ENCODE data around the gene COTL1.

The COTL1 gene

DNA sequence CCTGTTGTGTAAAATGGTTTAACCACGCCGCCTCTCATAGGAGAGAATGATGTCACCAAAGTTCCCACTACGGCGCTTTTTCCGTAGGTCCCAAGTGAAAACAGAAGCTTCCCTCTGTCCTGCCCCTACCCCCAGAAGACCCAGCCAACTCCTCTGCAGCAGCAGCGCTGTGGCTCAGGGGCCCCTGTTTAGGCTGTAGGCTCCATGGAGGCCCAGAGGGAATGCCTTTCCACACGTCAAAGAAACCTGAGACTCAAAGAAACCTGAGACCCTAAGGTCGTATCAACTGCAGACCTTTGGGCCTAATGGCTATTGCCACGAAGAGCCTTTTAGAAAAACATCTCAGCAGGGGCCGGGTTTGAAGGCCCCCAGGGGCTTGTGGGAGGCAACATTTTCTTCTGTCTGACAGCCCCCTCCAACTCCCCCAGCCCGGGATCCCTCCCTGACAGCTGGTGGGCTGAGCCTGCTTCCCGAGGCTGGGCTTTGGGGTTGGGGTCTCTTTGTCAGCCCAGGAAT lies 70.3 kb downstream of the COTL1 start:
- DNase-seq = no peak

DNA sequence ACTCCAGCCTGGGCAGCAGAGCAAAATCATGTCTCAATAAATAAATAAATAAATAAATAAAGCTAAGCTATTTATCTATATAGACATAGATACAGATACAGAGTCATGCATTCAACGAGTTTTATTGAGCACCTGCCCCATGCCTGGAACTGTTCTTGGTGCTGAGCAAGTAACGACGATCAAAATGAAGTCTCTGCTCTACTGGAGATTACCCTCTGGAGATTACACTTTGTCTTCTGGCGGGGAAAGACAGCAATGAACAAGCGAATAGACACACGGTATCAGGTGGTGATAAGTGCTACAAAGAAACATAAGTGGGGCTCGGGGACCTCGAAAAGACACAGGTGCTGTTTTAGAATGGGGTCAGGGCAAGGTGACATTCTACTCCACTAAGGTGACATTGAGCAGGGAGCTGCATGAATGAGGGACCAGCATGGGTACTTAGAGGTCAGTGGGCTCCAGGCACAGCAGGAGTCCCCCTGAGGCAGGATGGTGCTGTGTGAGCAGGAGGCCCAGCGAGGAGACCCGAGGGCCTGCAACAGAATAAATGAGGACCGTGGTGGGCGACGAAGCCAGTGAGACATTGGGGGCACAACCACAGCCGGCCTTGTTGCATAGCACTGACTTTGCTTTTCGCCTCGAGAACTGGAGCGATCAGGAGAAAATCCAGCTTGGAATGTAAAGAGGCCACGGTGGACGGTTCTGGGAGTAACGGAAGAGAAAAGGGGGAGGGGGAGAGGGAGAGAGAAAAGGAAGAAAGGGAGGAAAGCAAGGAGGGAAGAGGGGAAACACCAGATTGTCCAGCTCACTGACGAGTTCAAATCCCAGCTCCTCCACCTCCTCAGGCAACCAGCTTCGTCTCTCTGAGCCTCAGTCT lies 71.0 kb downstream of the COTL1 start:
- no peak for DNase-seq

DNA sequence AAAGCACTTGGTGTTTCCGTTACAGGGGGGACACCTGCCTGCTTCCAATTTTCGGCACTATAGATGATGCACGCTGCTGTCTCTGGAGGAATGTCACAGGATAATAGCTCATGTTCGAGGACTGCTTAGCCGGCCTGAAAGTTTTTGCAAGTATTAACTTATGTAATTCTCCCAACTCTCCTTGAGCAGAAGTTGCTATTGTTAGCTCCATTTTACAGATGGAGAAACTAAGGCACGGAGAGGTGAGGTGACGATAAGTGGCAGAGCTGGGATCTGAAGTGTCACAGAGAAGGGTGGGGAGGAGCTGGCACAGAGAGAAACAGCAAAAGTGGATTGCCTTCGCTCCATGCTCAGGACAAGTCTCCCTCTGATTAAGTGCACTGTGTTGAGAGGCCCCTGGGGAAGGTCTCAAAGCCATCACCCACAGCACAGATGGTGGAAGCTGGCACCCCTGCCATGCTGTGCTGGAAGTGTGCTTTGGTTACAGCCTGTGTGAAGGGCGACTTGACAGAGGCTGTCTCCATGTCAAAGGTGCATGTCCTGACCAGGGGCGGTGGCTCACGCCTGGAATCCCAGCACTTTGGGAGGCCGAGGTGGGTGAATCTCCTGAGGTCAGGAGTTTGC lies 72.7 kb downstream of the COTL1 start:
- DNase-seq = peak; percentile 57

DNA sequence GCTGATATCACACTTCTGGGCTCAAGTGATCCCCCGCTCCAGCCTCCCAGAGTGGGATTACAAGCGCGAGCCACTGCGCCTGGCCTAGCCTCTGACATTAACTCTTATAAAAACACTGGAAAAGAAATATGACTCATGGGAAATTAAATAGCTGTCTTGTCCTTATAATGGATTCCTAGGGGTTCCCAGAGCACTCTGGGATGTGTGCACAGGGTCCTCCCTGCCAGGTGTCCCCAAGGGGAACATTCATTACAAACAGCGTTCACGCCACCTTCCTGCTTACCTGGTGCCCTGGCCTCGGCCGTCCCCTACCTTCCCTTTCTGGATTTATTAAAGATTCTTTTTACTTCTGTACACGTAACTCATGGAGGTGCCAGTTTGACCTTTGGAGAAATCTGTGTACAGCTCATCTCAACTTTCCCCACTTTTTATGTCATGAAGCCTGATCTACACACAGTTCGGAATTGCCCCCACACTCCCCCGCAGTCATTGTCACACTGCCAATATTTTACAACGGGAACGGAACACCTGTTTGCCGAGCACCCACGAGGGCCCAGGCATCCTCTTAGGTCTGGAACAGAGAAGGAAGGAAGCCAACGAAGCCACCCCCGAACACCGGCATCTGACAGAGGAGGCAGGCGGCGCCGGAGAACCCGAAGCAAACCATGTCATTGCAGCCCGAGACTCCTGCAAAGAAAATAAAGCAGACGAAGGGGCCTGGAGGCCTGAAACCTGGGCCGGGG lies 73.7 kb downstream of the COTL1 start:
- peak; percentile 59 for DNase-seq

DNA sequence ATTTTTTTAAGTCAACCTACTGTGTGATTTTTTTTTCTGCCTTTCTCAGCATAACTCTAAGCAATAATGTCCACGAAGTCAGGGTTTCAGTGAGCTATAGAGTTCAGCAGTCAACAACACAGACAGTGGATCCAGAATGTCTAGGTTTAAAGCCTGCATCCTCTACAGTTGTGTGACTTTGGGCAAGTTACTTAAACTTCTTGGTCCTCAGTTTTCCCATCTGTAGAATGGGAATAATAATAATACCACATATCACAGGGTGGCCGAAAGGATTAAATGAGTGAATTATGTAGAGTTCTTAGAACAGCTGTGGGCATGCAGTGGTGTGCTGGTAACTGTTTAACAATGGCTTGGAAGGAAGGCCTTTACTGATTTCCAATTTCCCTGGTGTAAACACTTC lies 74.6 kb downstream of the COTL1 start:
- DNase-seq = no peak

DNA sequence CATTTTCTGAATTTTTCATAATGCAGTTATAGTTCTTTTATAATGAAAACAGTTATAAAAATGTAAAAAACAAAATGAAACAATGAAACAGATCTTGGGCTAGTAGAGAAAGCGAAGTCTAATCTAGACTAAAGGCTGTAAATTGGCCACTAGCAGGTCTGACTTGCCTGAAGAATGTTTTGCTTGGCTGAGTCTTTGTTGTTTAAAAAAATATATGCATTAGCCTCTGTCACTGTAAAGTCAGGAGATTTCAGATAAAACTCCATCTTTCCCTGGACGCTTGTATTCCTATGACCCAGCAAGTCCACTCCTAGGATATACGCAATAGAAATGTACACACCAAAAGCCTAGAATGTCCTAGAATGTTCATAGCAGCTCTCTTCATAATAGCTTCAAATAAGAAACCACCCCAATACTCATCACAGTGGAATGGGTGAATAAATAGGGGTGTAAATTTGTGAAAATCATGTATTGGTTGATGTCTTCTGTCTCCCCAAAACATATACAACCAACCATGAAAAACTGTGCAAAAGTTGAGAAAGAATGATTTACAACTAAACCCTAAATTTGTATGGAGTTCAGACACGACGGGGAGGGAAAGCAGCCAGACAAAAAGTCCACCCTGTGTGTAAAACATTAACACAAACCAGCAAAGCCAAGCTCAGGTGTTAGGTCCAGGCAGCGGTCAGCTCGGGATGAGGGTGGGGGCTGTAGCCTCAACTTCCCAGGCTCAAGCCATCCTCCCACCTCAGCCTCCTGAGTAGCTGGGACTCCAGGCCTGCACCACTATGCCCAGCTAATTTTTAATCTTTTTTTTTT lies 75.7 kb downstream of the COTL1 start:
- no peak for DNase-seq

DNA sequence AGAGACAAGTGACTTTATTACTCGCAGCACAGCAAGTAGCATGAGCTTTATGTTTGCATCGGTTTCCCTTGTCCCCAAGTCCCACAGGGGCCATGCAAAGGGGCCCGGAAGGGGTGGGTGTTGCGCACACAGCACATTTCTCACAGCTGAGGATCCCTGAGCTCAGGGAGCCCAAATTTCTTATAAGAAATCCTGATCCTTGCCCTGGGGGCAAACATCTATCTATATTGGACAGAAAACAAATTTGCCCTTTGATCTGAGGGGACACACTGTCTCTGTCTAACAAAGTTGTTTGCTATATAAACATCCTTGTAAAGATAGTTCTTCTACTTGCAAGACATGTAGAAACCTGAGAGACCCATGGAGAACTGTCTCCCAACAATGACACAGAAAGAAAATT lies 77.7 kb downstream of the COTL1 start:
- no peak for DNase-seq

DNA sequence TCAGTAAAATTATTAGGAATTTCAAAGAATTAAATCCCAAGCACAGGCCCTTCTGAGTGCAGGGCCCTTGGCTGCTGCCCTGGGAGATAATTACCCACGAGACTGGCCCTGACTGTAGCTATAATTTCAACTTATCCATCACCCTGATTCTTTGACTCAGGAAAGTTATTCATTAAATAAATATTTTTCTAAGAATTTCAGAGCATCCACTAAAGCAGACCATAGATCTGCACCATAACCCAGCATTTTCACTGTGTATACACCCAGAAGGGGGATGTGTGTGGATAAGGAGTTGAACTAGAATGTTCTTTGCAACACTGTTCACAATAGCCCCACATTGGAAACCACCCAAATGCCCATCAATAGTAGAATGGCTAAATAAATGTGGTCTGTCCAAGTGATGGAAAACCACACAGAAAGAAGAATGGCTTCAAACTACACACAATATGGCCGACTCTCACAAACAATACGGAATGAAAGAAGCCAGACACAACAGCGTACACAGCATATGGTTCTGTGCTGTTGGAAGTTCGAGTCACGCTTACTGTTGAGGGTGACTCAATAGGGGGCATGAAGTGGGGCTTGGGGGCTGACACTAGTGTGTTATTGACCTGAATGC lies 79.5 kb downstream of the COTL1 start:
- DNase-seq = no peak

DNA sequence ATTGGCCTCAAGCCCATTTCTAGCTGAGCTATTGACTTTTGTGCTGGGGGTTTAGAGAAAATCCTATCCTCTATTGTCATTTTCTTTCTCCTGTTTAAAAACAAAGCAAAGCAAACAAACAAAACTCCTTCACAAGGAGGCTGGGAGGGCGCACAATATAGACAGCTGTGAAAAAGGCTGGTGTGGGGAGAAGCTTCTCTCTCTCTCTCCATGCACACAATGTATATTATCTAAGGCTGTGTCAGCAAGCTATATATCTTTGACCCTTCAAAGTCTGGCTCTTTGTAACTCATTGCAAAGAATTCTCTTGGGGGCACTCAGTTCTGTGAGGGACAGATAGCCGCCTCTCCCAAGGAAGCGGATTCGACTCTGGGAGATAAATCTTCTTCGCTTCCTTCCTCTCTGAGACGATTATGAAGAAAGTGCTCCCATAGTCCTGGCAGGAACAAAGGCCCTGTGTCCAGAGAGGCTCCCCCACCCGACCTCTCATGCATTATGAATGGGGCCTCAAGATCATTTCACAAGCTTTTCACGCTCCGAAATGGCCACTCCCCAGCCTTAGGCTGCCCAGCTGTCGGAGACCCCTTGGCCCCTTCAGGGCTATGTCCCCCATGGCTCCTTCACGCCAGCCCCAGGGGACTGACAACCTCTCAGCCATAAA lies 80.3 kb downstream of the COTL1 start:
- no peak for DNase-seq

DNA sequence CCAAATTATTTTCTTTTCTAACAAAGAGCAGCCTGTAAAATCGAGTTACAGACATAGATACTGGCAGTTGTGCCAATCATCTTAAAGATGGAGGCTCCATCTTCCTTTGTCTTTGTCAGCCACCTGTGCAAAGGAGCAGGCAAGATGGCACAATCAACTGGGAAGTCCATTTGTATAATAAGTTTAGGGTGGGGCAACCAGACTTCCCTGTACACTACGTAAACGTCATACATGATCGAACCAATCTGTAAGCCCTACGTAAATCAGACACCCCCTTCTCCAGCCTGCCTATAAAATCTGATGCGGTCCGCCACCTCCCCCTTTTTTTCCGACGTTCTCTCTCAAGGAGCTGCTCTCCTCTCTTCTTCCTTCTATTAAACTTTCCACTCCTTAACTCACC lies 82.0 kb downstream of the COTL1 start:
- DNase-seq = no peak

DNA sequence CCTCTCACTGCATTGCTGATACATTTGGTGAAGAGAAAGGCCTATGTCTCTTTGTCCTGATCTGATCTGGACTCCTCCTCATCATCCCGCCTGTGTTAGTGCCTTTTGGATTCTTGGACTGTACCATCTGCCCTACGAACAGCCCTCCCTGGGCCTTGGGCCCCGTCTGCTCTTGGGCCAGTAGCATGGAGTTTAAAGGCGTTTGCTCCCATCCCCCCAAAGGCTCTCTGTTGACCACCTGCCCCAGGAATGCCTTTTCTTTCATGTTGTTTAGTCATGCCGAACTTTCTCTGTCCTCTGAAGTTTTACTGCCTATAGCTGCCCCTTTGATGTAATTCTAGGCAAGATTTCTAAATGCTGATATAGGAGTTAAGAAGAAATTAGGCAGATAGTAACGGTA lies 82.5 kb downstream of the COTL1 start:
- DNase-seq = no peak

DNA sequence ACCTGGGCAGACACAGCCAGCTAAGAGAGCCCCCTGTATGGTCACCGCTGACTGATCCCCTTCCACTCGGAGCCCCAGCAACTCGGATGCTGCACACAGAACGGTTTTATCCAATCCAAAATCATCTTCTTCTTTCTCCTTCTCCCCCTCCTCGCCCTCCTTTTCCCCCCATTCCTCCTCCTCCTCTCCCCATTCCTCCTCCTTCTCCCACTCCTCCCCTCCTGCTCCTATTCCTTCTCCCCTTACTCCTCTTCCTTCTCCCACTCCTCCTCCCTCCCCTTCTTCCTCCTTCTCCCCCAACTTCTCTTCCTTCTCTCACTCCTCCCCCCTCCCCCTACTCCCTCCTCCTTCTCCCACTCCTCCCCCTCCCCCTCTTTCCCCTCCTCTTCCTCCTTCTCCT lies 83.1 kb downstream of the COTL1 start:
- DNase-seq = no peak

DNA sequence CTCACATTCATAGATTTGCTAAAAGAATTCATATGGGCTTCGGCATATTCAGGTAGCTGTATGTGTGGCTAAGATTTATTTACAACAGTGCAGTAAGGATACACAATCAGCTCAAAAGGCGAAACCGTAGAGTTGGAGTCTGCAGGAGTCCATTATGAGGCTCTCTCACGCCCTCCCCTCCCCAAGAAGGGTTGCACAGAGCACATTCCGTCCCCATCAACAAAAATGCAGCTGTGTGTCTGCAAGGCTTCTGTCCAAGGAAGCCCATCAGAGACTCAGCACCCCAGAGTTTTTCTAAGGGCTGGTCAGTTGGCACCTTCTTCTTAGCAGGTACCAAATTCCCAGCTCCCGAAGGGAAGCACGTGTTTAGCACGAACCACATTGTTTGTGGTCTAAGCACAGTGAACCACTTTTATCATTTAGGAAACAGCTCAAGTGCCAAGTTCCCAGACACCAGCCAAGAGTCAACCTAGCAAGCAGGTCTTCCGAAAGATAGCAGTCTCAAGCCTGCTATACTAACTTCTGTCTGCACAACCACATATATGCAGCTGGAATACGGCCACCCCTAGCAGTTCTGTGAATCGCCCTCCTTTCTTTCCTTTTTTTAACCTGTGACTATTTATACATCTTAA lies 84.9 kb downstream of the COTL1 start:
- DNase-seq = no peak

DNA sequence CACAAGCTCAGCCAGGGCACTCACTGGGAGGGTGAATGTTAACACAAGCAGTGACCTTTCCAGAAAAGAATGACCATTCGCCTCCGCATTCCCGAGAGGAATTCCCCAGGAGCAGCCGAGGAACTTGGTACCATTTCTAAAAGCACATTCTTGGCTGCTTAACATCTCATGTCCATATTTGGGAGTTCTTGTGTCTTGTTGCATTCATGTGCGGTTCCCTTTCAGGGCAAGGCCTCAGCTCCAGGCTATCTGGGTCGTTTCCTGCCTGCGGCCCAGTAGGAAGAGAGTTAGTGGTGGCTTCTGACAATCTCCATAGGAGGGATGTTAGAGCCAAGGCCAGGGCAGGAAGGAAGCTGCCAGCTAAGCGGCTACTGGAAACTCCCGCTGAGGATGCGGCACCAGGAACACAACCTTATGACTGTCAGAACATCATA lies 85.6 kb downstream of the COTL1 start:
- no peak for DNase-seq

DNA sequence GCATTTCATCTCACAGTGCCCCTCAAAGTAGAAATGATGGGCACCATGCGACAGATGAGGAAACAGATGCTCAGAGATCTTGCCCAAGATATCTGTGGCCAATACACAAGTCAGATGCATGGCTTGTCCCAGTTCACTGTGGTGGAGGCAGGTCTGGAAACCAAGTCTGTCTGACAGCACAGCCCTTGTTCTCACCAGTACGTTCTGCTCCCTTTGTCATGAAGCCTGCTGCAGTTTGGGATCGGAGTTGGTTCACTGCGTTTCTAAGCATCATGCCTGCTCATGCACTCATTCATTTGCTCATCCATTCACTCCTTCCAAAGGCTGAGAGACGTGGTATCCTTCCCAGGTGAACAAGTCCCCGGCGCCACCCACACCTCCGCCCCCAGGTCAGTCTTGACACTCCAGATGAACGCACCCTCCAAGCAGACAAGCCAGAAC lies 86.2 kb downstream of the COTL1 start:
- no peak for DNase-seq

DNA sequence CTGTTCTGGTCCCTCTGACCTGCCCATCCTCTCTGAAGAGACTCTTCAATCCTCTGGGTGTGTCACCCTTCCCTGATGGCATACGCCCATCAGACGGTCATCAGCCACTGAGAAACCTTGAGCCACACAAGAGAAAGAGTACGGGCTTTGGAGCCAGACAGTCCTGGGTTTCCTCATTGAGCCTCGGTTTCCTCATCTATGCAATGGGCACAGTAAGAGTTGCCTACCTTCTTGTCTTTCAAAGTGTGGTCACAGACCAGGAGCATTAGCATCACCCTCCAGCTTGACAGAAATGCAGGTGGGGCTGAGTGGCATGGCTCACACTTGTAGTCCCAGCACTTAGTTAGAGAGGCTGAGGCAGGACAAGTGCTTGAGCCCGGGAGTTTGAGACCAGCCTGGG lies 87.3 kb downstream of the COTL1 start:
- DNase-seq = no peak

DNA sequence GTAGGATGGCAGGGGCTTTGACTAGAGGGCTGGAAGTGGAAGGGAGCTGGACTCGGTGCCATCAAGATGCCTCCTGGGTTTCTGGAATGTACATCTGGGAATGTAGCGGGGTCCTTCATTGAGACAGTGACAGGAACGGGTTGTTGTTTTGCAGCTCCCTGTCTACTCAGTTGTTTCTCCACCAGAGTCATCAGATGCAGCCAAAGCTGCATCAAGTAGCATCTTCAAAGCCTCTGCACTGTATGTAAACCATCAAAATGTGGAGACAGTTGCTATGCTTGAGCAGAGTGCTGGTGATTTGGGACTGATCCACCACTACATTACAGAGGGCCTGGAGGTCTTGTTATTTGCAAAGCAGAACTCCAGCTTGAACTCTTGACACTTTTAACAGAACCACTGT lies 88.3 kb downstream of the COTL1 start:
- no peak for DNase-seq

DNA sequence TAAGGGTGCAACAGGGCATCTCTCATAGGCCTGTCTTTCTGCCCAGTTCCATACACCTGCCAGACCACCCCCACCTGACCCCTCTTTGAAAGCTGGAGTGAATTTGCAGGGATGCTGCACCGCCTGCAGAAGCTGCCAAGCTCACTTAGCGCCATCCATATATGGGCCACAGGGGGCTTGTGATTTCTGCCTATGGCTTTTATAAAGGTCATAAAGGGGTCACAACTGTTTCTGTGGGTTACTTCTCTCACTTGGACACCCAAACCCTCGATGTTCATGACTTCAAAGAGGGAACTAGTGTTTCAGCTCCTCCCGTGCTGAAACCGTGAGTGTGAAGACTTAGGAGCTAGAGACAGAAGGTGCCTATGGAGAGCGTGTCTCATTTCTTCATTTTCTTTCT lies 89.6 kb downstream of the COTL1 start:
- DNase-seq = no peak

DNA sequence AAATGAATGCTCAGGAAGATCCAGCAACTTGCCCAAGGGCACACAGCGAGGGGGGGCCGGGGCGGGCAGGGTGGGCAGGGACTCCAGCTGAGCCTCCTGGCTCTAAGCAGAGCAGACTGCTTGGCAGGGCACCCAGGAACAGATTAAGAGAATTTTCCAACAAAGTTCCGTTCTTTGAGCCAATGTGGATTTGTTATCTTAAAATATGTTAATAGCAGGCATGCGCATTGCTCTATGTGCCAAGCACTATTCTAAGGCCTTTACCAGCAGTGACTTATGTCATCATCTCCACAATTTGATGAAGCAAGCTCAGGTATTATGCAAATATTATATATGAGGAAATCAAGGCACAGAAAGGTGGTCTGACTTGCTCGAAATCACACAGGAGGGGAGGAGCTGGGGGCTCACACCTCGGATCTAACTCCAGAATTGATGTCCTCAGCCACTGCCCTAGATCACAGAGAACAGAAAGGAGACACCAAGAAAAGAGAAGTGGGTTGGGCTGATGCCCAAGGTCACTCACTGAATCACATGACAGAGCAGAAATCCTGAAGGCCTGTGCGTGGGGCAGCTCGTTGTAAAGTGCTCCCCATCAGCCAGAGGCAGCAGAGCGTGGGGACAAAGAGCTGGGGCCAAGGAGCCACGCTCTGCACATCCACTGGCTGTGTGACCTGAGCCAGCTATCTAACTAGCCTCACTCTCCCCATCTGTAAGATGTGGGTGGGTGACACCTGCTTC lies 90.2 kb downstream of the COTL1 start:
- DNase-seq = no peak

DNA sequence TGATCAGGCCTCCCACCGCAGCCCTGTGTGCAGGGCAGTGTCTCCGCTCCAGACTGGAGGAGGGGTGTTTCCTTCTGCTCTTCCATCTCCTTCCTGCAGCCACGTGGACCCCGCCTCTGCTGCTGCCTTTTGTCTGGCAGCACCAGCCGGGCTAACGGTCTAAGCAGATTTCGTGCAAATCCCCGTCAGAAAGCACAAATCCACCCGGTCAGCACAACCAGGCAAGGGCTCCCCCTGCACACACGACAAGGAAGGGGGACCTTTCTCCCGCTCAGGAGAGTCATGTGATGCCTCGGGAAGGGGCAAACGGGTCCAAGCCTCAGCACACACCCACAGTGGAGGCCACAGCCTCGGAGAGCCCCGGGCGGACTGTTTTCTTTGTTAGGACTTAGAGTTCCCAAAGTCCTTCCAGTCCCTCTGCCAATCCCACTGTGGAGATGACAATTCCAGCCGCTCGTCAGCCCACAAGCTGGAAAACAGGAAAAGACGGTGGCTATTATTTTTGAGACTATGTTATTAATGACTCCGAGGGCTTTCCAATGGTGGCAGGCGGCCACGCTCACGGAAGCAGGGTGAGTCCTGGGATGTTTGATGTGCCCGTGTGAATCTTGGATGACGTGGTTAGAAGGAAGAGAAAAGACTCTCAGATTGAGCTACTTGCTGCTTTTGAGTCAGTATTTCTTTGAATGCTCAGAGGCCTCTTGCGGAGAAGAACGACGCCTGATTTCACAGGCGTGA lies 90.9 kb downstream of the COTL1 start:
- DNase-seq = no peak
